Left ventricle myocardium superior (tissue), 1 donor: Measurements from ENCODE around the gene C14orf119. TPM values are rescaled to one million over a fixed set of nuclear protein-coding genes. Genes with fewer than 3 reads are reported as not detected.

Experiments
- ATAC-seq: fragments of 200-7000 bp; cut with Tn5 transposase; one replicate; pipeline ENCODE4 v1.9.1; 2020; ENCODE audit warnings: mild to moderate bottlenecking, moderate library complexity
- DNase-seq: peaks from one replicate; pipeline ENCODE4 v3.0.0-alpha.2; 2020
- intact Hi-C: fragments of 100-400 bp; cut with micrococcal nuclease; formaldehyde crosslinking; loops from one replicate; pipeline ENCODE4 v1.11.0; 2022
- total RNA-seq: library from RNA; stranded (reverse); fragmentation: NEBNext Ultra II Directional; extraction: Animal tissue kit (Norgen Biotek cat#: 25700); gene quantifications from one replicate; pipeline ENCODE4 v1.2.1, GENCODE V29; 2021
- donor health status: DM: no; HTN: yes; CAD: no; lungs with severe emphysema.

Gene C14orf119
- total RNA-seq, 1 donor from 2014 or later, result 23.6 TPM

DNA sequence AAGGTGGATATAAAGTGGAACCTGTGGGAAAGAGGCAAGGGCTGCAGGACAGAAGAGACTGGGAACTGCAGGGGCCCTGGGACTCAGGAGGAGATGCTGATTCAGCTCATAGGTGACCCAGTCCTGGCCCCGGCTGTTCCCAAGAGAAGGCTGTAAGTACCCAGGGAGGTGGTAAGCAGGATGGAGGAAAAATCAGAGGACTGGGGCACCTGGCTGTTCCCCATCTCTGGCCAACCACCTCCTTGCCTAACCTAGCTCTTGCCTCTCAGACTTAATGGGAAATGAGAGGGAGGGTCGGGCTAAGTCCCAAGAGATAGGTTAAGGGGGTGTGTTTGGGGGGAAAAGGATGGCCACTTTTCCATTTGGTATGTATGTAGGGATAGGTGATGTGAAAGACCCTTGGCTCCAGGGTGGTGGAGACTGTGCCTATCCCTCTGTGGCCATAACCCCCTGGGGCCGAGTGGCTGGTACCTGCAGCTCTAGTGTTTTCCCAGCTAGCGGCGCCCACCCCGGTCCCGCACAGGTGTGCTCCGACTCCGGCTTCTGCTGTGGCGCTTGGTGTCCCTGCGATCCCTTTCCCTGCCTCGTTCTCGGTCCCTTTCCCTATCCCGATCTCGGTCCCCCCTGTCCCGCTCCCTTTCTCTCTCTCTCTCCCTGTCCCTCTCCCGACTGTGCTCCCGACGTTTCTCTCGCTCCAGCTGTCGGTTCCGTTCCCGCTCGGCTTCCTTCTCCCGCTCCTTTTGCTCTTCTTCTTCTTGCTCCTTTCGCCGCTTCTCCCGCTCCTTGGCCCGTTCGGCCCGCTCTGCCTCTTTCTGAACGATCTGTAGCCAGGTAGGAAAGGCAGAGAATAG, 36.4 kb upstream of the C14orf119 start:
- DNase-seq (no peak), ATAC-seq (no peak)
- intact Hi-C loops, result no loop called here

DNA sequence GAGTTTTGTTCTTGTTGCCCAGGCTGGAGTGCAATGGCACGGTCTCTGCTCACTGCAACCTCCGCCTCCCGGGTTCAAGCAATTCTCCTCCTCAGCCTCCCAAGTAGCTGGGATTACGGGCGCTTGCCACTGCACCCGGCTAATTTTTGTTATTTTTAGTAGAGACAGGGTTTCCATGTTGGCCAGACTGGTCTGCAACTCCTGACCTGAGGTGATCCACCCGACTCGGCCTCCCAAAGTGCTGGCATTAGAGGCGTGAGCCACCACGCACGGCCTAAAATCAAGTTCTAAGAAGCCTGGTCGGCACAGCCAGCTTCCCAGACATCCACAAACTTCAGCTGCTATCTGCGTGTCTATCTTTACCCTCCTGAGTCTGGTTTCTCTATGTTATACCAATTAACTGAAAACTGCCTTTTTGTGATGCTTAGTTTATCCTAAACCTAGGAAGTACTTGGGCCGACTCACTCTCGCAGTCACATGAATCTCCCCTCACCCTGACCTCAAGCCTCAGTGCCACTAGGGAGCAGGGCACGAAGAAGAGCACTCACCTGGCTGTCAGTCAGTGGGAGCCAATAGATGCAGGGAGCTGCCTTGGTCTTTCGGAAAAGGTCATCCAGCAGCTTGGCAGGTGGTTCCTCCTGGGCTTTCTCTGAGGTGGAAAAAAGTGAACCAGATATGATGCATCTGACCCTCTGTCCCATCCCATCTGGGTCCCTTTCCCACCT, 34.6 kb upstream of the C14orf119 start:
- no peak for DNase-seq
- intact Hi-C loops, result no loop called here
- ATAC-seq, result no peak

DNA sequence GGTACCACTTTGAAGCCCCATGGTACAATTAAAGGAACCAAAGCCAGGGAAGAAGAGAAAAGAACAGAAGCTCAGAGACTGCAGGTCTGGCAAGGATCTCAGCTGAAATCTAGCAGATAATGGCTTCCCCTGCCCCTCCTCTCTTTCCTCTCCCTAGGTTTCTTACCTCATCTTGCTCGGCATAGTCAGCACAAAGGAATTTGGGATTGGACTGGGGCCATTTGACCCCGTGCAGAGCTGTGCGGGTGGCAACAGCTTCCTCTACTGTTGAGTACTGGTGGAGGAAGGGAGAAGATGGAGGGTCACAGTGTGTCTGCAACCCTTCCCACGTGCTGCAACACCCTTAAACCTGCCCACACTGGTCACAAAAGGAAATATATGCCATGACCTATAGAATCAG, 33.3 kb upstream of the C14orf119 start:
- peak; percentile 44 for ATAC-seq
- peak; percentile 55 for DNase-seq
- intact Hi-C loops, result no loop called here

DNA sequence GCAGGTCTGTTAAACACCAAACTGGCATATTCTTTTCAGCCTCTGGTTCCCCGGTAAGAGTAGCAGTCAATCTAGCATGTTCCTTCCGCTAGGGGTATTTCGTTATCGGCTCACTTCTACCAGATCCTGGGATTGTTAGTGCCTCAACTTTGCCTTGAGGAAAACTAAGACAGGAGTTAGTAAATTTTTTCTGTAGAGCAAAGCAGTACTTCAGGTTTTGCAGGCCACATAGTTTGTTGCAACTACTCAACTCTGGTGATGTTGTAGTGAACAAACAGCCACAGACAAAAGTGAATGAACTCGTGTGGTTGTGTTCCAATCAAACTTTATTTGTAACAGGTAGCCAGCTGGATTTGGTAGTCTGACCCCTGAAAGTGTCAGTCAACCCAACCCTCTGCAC, 31.7 kb upstream of the C14orf119 start:
- DNase-seq (no peak), ATAC-seq (no peak)
- intact Hi-C loops, result no loop called here

DNA sequence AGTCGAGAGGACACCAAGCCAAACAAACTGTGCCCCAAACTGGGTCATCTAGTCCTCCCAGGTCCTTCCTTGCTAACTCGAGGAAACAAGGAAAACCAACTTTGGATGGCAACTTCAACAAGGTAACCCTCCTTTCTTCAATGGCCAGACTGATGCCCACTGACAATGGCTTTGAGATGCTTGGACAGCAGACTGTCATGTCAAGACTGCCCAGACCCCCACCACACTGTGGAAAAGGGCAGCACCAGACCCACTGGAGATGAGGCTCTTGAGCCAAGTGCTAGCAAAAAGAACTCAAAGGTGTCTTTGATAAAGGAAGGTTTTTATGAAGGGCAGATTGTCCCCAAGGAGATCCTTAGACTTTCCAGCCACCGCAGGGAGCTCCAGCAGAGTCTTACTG, 28.9 kb upstream of the C14orf119 start:
- no peak for ATAC-seq
- intact Hi-C loops, result no loop called here
- no peak for DNase-seq

DNA sequence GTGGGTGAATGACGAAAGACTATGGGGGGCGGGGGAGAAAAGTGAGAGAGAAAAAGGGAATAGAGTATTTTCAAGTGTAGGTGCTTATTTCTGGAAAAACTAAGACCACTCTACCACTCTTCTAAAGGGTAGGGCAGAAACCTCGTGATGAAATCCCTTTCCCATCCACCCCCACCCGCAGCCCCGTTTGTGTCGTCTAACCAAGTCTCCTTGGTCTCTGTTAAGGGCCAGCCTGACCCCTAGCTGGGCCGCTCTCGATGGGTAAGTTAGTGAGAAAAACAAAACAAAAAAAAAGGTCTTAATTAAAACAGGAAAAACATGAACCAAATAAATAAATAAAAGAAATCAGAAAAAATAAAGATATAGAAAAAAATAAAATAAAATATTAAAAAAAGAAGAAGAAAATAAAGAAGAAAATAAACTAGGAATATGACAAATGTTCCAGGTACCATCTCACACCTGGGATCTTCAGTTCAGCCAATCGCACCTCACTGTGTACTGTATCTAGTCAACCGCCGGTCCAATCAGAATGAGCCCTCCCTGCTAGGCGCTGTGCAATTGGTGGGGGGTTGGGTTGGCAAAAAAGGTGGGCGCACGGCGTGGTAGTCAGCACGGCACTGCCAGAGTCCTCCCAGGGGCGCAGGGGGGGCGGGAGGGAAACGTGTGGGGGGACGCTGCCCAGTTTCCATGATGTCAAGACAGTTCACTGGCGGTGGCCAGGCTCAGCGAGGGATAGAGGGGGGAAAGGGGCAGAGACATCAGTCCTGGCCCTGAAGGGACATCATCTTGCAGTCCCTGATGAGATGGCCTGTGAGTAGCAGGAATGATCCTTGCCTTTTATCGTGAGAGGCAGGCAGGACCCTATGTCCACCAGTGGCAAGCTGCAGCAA, 28.2 kb upstream of the C14orf119 start:
- intact Hi-C loops, result no loop called here
- ATAC-seq (no peak), DNase-seq (no peak)

DNA sequence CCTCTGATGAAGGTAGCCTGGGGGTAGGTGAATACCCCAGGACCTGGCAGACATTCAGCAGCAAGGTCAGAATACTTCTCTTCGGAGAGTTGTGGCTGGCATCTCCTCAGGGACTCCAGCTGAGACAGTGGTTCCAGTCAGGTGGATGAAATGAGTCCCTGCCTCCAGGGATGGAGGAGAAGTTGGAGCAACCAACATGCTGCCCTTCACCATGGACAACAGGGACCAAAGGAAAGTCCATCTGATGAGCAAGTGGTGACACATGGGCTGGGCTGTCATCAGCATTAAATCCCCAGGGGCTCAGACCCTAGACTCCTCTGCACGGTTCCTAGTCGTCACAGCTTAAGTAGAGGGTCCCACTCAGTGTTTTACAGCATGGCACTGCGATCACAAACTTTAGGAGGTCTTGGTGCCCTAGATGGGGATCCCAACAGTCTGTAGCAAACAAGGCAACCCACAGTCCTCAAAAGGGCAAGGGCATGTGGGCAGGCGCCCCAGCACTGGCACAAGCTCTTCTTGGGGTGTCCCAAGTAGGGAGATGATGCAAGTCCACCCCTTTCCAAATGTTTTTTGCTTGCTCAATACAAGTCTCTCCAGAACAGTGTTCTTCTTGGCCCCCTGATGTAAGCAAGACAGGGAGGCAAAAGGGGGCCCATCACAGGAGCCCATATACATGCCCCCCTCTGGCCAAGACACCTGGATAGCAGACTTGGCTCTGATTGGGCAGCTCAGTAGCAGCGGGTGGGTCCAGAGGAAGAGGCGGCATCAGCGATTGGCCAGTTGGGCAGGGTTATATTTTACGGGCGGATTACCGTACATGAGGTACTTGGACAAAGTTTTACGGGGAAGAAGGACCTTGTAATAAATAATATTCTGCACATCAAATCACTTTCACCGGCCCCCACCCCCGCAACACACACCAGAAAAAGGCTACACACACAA, 27.2 kb upstream of the C14orf119 start:
- no peak for ATAC-seq
- intact Hi-C loops, result no loop called here

DNA sequence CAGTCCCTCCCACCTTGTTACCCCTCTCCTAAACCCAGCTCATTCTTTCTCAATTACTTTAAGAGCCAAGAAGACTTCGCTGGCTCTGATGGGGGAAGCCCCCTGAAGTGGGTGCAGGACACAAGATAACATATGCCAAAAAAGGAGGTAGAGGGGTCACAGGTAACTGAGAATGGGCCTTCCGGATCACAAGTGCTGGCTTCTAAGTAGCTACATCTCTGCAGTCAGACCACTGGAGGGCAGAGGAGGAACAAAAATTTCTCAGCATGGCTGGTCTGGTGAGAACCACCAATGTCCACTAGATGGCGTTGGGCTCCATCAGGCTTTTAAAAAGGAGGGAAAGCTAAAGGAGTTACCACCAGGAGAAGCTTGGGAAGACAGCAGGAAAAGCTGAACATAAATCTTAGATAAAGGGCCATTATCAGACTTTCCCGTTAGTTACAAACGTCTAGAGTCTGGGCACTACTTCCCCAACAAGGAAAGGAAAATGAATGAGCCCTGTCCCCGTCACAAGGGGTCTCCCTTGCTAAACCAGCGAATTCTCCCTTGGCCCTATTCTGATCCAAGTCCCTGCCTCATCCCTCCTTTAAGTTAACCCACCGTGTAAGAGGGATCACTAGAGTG, 26.4 kb upstream of the C14orf119 start:
- peak; percentile 70 for DNase-seq
- peak; percentile 64 for ATAC-seq
- intact Hi-C loops, result no loop called here

More for the DNA sequence above, 27.2 kb upstream of the C14orf119 start:
- DNase-seq, result no peak

DNA sequence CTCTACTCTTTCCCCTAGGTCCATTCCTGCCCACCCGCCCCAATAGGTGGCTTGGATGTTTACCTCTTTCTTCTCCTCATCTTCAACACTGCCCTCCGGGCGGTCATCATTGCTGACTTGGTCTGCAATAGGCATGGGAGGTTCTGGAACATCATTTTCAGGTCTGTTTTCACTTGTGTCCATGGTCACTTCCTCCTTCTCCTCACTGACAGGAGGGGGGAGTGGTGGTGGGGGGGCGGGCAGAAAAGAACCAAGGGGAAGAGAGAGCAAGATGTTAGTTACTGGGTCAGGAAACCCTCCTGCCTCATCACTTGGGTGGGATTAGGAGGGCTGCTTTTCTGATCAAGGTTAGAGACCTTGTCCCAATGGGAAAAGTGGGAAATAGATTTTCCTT, 25.9 kb upstream of the C14orf119 start:
- intact Hi-C loops, result no loop called here
- DNase-seq, result no peak
- no peak for ATAC-seq

DNA sequence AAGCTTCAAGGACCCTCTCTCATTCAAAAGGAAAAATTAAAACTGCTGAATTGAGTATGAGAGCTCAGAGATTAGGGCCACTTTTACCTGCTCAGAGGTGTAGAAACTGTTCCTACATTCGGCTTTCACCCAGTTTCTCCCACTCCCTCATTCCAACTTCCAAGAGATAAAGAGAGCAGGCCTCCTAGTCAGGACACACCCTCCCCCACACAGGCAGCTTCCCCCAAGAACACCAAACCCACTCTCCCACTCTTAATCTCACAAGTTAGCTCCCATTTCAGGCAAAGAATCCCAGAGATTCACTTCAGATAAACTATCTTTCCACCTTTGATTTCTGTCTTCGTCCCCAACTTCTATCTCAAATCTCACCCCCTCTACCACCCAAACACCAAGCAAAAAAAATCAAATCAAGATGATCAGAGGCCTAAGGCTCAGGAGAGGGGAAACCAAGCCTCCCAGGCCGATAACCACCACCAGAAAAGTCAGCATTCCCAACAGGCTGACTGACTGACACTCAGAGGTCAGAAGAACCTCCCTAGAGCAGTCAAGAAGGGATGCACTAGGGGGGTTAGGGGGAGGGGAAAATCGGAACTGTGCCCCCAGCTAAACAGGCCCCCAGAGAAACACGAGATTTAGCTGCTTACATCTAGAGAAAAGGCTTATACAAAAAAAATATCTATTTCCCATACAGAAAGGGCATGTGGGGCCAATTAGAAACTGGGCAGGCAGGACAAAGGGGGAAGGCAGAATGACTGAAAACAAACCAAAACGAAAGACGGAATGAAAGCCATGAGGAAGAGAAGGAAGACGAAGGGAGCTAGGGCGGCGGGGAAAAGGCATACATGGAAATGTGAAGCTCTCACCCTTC, 24.8 kb upstream of the C14orf119 start:
- no peak for DNase-seq
- intact Hi-C loops, result no loop called here
- no peak for ATAC-seq

DNA sequence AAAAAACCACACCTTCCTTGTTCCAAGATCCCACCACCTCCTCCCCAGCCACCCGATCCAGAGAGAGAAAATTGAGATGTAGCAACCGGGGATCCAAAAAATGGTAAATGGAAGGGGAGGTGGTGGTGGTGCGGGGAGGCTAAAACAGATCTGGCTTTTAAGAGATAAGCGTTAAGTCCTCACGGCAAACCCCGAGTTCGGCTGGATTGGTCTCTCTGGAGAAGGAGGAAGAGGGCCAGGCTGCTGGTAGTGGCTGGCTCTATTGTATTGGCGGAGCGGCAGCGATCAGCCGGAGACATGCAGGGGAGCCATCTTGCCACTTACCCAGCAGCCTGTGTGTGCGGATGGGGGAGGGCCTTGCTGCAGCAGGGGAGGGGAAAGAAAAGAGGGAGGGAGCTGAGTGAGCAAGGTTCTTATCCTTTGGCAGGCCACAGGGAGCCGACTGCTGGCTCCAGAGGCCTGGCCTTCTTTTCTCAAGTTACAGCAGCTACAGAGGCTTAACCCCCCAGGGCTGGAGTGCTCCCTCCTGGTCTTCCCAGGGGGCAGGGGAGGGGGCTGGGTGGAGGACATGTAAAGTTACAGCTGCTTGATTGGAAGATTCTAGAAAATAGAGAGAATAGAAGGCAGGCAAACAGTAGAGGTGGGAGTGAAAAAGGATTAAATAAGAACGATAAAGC, 23.9 kb upstream of the C14orf119 start:
- intact Hi-C loops, result no loop called here
- DNase-seq (peak; percentile 85), ATAC-seq (peak; percentile 92)

DNA sequence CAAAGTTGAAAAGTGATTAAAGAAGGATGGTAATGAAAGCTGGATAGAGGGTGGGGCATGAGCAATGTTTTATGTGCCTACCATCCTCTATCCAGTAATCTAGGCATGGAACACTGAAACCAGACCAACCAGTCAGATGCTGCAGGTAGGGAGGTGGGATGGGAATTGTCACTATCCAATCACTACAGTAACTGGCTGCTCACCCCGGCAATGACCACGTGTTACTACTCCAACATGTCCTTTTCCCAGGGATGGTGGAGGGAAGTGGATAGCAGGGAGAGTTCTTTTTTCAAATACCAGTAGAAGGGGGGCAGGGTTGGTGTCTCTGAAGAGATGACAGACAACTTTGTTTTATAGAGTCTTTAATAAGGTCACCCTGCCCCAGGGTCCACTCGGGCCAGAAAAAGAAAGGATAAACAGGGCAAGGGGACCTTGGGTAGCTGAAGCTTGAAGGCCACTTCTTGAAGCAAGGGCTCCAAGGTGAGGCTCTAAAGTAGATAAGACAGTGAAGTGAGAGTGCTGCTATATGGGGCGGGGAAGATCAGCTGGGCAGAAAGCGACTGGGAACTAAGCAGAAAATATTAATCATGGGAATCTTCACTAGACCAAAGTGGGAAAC, 23.3 kb upstream of the C14orf119 start:
- DNase-seq (no peak), ATAC-seq (peak; percentile 28)
- intact Hi-C loops, result no loop called here

DNA sequence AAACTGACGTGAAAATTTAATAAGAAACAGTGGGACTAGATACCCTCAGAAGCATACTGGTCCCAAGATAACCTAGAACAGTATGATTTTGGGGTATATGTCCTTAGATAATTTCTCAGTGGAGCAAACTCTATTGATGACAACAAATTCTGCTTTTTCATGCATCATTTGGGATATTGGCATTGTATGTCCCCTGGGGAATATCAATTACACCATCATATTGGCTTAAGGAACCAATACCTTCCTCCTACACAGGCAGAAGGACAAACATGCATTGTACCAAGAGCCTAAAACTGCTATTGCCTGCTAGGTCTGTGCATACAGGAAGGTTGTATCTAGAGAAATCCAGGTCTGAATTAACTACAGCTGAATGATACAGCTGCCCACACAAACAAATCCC, 20.4 kb upstream of the C14orf119 start:
- no peak for DNase-seq
- intact Hi-C loops, result no loop called here
- ATAC-seq, result no peak

DNA sequence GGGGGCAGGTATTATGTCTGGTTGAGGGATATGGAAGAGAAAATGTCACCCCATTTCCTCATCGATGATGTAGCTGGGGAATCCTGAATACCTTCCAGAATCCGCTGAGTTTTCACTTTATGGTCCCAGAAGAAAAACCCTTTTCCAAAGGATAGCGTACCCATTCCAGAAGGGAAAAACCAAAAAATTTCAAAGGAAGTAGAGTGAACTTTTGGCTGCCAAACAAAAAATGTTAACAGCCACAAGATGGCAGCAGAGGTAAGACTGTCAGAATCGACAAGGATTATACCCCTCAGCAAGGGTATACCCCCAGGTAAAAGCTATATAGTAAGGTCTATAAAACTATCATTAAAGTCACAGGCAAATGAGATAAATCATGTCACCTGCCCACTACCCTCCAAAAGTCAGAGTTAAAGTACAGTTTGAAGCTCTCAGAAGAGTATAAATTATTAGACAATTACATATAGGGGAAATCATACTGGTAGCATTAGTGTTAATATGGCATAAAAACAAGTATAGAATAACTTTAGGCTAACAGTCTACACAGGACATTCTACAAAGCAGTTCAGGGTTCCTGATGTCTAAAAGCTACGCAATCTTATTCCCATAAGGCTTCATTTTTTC, 18.4 kb upstream of the C14orf119 start:
- peak; percentile 9 for ATAC-seq
- intact Hi-C loops, result no loop called here
- DNase-seq, result no peak

DNA sequence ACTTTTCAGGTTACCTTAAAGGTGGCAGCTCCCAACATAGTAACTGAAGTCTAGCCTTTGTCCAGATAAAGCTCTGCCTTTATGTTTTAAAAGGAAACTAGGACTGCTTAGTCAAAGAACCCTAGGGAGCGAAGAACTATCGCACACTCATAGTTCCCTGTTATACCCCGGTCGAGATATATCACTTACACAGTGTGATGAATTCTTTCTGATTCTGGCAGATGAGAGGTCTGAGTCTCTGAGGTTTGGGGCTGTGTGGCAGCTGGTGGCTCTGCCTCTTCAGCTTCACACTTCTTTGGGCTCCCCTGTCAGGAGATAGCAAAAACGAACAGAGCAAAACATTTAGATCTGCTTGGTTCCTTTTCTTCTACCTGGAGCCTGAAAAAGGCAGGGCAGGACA, 17.3 kb upstream of the C14orf119 start:
- intact Hi-C loops, result no loop called here
- DNase-seq, result no peak

DNA sequence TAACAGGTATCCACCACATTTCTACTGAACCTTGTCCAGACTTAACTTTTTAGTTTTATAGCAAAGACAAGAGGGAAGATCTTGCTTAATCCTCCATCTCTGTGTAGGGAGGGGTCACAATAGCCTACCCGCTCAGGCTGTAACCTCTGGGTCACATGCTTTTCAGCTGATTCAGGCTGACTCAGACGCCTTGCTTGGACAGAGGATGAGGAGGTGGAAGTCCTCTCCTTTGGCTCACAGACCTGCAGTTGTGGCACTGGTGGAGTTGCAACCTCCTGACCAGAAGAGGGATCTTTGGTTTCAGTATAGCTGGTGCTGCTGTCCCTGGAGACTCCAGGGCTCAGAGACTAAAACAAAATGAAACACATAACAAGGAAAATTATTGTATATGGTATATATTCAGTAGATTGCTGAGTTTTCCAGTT, 16.6 kb upstream of the C14orf119 start:
- ATAC-seq (peak; percentile 87), DNase-seq (no peak)
- intact Hi-C loops, result no loop called here

More for the DNA sequence above, 17.3 kb upstream of the C14orf119 start:
- ATAC-seq, result no peak
